Measurements from ENCODE around the gene TMEM72. TPM values are rescaled to one million over a fixed set of nuclear protein-coding genes. Genes with fewer than 3 reads are reported as not detected.

TMEM72 gene
- total and polyA plus RNA-seq, 2 of the 13 experiments (the other 11 are each of a cell fraction or from before 2014, with no cell fraction given): 0.04 TPM; not detected in 1

GRCh38 chr10:44962870-44963738, 52.0 kb downstream of the TMEM72 start (continued):
- TF ChIP-seq ZNF710 (CRISPR knock-in tag; IDR thresholded peaks at IDR 0.05; ENCODE audit: borderline replicate concordance) (0 out of 2 replicates have a peak, but pooled peaks have one; percentile 29), ZNF281 (CRISPR knock-in tag; IDR thresholded peaks at IDR 0.05; ENCODE audit: borderline replicate concordance) (0 out of 2 replicates have a peak, but pooled peaks have one; percentile 12), ZNF660 (CRISPR knock-in tag; IDR thresholded peaks at IDR 0.05; ENCODE audit: borderline replicate concordance, low read depth) (no peak), TFAP4 (IDR thresholded peaks at IDR 0.05; ENCODE audit: borderline replicate concordance, low read depth) (peak; percentile 66; the same call in 1 of the 2 replicates), ZSCAN21 (CRISPR knock-in tag; IDR thresholded peaks at IDR 0.05; ENCODE audit: borderline replicate concordance) (no peak), HDAC2 (CRISPR knock-in tag; IDR thresholded peaks at IDR 0.05) (no peak), ZNF766 (CRISPR knock-in tag; IDR thresholded peaks at IDR 0.05; ENCODE audit: borderline replicate concordance) (no peak), KLF12 (CRISPR knock-in tag; IDR thresholded peaks at IDR 0.05; ENCODE audit: borderline replicate concordance) (no peak), ZNF263 (CRISPR knock-in tag; IDR thresholded peaks at IDR 0.05) (peak; percentile 67), ZNF776 (CRISPR knock-in tag; IDR thresholded peaks at IDR 0.05) (peak; percentile 43; the same call in 1 of the 2 replicates), DR1 (CRISPR knock-in tag; IDR thresholded peaks at IDR 0.05) (no peak), U2AF1 (optimal IDR thresholded peaks at IDR 0.05; ENCODE audit: low read depth, low read length) (peak; percentile 7)
